K562 (cell line): ENCODE results near the gene ITSN1.

Source experiments
- CTCF ChIP-seq, 3 experiments: IDR thresholded peaks in 2 of 3; conservative IDR thresholded peaks in 1 of 3; 2 replicates each; pipeline ENCODE4 v1.5.1; 2011 to 2012; ENCODE audit warnings: low read length in 3 of 3, mild to moderate bottlenecking in 3 of 3, control low read depth in 2 of 3, improper control_type of control experiment in 1 of 3, inconsistent platforms in 1 of 3, low read depth in 1 of 3, mixed read lengths in 1 of 3, moderate library complexity in 1 of 3; ENCODE audit not compliant: insufficient read depth in 2 of 3
- JUN ChIP-seq, 2 experiments: sonication (generic) in 1 of 2; formaldehyde crosslinking in 1 of 2; IDR thresholded peaks; 2 replicates each; pipeline versions ENCODE4 v1.6.1 to v1.8.0; 2012 to 2022; ENCODE audit warnings: borderline replicate concordance in 2 of 2, mild to moderate bottlenecking in 2 of 2, improper control_type of control experiment in 1 of 2, low read depth in 1 of 2, low read length in 1 of 2, missing genetic modification reagents in 1 of 2
- KDM5B ChIP-seq: fragments of 200-600 bp; sonication (generic); IDR thresholded peaks from 2 replicates; pipeline ENCODE4 v1.6.1; 2012; ENCODE audit warnings: low read depth, mild to moderate bottlenecking, moderate library complexity, low read length, control low read depth, inconsistent platforms; ENCODE audit not compliant: insufficient replicate concordance
- MLX ChIP-seq, 2 experiments: fragments of 450-650 bp in 1 of 2; sonication (generic) in 1 of 2; formaldehyde crosslinking; conservative IDR thresholded peaks; 2 replicates each; pipeline versions ENCODE4 v1.4.0 to v1.8.1; 2020 to 2022; ENCODE audit warnings: mild to moderate bottlenecking in 1 of 2, missing genetic modification reagents in 1 of 2
- MTA3 ChIP-seq: fragments of 450-650 bp; formaldehyde crosslinking; IDR thresholded peaks from 2 replicates; pipeline ENCODE4 v1.6.1; 2017; ENCODE audit warnings: mild to moderate bottlenecking, borderline replicate concordance
- RAD51 ChIP-seq: fragments of 450-650 bp; IDR thresholded peaks from 2 replicates; pipeline ENCODE4 v1.7.1; 2016; ENCODE audit warnings: low read depth, mild to moderate bottlenecking, borderline replicate concordance
- ZBTB1 ChIP-seq: sonication (generic); formaldehyde crosslinking; IDR thresholded peaks from 2 replicates; pipeline ENCODE4 v1.8.1; 2023; ENCODE audit warnings: missing genetic modification reagents, low read depth, mild to moderate bottlenecking, borderline replicate concordance
- ZBTB33 ChIP-seq: sonication (generic); formaldehyde crosslinking; IDR thresholded peaks from 2 replicates; pipeline ENCODE4 v1.8.1; 2023; ENCODE audit warnings: mild to moderate bottlenecking, missing genetic modification reagents

- no peak for TF ChIP-seq JUN (IDR thresholded peaks at IDR 0.05; ENCODE audit: borderline replicate concordance, low read depth, low read length)
- TF ChIP-seq JUN (CRISPR knock-in tag; IDR thresholded peaks at IDR 0.05; ENCODE audit: borderline replicate concordance): no peak
- TF ChIP-seq MTA3: no peak
- no peak for TF ChIP-seq MLX (CRISPR knock-in tag; conservative IDR thresholded peaks at IDR 0.05)
- no peak for TF ChIP-seq CTCF (IDR thresholded peaks at IDR 0.05 in 2 of 3, conservative IDR thresholded peaks at IDR 0.05 in 1 of 3; ENCODE audit: insufficient read depth in 2 of 3, low read depth in 1 of 3, low read length in 3 of 3)
- no peak for TF ChIP-seq ZBTB1
- TF ChIP-seq RAD51: no peak
- TF ChIP-seq ZBTB33 (CRISPR knock-in tag): no peak
- TF ChIP-seq KDM5B: no peak
Measured at GRCh38 chr21:33729641-33730040, 87.3 kb downstream of the ITSN1 start.
